Measurements from ENCODE around the gene GPR152. TPM values are rescaled to one million over a fixed set of nuclear protein-coding genes. Genes with fewer than 3 reads are reported as not detected.

GPR152 gene
- total and polyA plus RNA-seq, 2 of the 8 experiments (the other 6 are each of a cell fraction or from before 2014, with no cell fraction given), result not detected

- no peak for TF ChIP-seq JUN (IDR thresholded peaks at IDR 0.05; ENCODE audit: low read depth, low read length)
- no peak for TF ChIP-seq SP4 (IDR thresholded peaks at IDR 0.05; ENCODE audit: low read length)
- TF ChIP-seq CBX5 (IDR thresholded peaks at IDR 0.05; ENCODE audit: low read depth, low read length), result no peak
- TF ChIP-seq GTF2F1 (IDR thresholded peaks at IDR 0.05; ENCODE audit: borderline replicate concordance, low read depth, low read length), result no peak
- TF ChIP-seq SRF (IDR thresholded peaks at IDR 0.05; ENCODE audit: low read depth, low read length), result no peak
- TF ChIP-seq SAP30 (IDR thresholded peaks at IDR 0.05; ENCODE audit: insufficient read depth, insufficient replicate concordance, low read length), result no peak
- TF ChIP-seq EP300 (IDR thresholded peaks at IDR 0.05; ENCODE audit: borderline replicate concordance in 1 of 2, low read depth in 2 of 2, low read length in 2 of 2), result no peak
- no peak for TF ChIP-seq TAF7 (optimal IDR thresholded peaks at IDR 0.05; ENCODE audit: borderline replicate concordance, low read depth, low read length)
- TF ChIP-seq ZNF274 (IDR thresholded peaks at IDR 0.05; ENCODE audit: borderline replicate concordance, extremely low read depth, low read length), result no peak
- TF ChIP-seq ATF2 (IDR thresholded peaks at IDR 0.05; ENCODE audit: low read length), result no peak
- TF ChIP-seq RNF2 (IDR thresholded peaks at IDR 0.05; ENCODE audit: borderline replicate concordance, low read depth, low read length, missing control alignments, poor library complexity, severe bottlenecking), result no peak
- no peak for TF ChIP-seq HDAC6 (IDR thresholded peaks at IDR 0.05; ENCODE audit: low read depth, low read length)
- TF ChIP-seq CHD2 (IDR thresholded peaks at IDR 0.05; ENCODE audit: low read length), result no peak
- no peak for TF ChIP-seq NRF1 (IDR thresholded peaks at IDR 0.05; ENCODE audit: low read depth, low read length)
- TF ChIP-seq TBP (IDR thresholded peaks at IDR 0.05; ENCODE audit: low read depth, low read length), result 0 out of 2 replicates have a peak, but pooled peaks have one; percentile 20
- no peak for TF ChIP-seq RBBP5 (IDR thresholded peaks at IDR 0.05; ENCODE audit: borderline replicate concordance, low read depth, low read length)
- peak; percentile 81 for TF ChIP-seq USF2 (IDR thresholded peaks at IDR 0.05; ENCODE audit: low read length)
- no peak for TF ChIP-seq SUZ12 (IDR thresholded peaks at IDR 0.05; ENCODE audit: low read length)
- no peak for TF ChIP-seq SIRT6 (IDR thresholded peaks at IDR 0.05; ENCODE audit: low read length)
- peak; percentile 42 for TF ChIP-seq ASH2L (IDR thresholded peaks at IDR 0.05; ENCODE audit: low read length)
- no peak for TF ChIP-seq SP2 (IDR thresholded peaks at IDR 0.05; ENCODE audit: low read length)
These were observed 12.1 kb upstream of the GPR152 start (continued) for GRCh38 chr11:67464411-67465188.

Data from H1 (cell line).